ENCODE results near the gene NANOS2.
"Not testable (repeated sequence)": the region's sequence is repeated elsewhere in the genome, so short reads cannot be mapped to it uniquely, and the experiment has no call there.

The NANOS2 gene

DNA sequence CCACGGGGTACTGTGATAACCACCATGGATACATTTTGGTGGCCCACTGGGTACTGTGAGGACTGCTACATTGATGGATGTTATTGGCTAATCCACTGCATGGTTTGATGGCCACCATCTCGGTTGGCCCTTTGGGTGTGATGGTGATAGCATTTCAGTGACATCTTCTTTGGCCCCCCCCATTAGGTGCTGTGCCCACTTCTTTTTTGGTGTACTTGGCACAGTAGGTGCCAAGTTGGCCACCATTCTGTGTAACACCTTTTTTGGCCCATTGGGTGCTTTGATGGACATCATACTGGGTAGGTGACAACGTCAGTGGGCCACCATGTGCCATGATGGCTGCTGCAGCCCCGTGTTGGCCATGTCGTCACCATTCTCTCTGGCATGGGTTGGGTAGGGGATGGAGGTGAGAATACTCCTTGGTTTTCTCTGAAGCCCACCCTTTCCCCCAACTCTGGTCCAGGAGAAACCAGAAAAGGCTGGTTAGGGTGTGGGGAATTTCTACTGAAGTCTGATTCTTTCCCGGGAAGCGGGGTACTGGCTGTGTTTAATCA is 41.3 kb downstream of the NANOS2 start:
- DNase-seq = peak; percentile 16

DNA sequence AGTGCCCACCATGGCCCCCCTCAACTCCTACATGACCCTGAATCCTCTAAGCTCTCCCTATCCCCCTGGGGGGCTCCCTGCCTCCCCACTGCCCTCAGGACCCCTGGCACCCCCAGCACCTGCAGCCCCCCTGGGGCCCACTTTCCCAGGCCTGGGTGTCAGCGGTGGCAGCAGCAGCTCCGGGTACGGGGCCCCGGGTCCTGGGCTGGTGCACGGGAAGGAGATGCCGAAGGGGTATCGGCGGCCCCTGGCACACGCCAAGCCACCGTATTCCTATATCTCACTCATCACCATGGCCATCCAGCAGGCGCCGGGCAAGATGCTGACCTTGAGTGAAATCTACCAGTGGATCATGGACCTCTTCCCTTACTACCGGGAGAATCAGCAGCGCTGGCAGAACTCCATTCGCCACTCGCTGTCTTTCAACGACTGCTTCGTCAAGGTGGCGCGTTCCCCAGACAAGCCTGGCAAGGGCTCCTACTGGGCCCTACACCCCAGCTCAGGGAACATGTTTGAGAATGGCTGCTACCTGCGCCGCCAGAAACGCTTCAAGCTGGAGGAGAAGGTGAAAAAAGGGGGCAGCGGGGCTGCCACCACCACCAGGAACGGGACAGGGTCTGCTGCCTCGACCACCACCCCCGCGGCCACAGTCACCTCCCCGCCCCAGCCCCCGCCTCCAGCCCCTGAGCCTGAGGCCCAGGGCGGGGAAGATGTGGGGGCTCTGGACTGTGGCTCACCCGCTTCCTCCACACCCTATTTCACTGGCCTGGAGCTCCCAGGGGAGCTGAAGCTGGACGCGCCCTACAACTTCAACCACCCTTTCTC is 42.3 kb downstream of the NANOS2 start:
- DNase-seq = peak; percentile 47

DNA sequence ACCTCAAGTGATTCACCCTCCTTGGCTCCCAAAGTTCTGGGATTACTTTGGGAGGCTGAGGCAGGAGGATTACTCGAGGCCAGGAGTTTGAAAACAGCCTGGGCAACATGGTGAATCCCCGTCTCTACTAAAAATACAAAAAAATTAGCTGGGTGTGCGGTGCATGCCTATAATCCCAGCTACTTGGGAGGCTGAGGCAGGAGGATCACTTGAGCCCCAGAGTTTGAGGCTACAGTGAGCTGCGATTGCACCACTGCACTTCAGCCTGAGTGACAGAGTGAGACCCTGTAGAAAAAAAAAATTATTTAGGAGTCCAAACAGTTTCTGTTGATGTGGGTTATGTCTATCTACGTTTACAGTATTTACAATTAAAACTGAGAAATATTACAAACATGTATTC is 43.8 kb downstream of the NANOS2 start:
- peak; percentile 22 for DNase-seq

DNA sequence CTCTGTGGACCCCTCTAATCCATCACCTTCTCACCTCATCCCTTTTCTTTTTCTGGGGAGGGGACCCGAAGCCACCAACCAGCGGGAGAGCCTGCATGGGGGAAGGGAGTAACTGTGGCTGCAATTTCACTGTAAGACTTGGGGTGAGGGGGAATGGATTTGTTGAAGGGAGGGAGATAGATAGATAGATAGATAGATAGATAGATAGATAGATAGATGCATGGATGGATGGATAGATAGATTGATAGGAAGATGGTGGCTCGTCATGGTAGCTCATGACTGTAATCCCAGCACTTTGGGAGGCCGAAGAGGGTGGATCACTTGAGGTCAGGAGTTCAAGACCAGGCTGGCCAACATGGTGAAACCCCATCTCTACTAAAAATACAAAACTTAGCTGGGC is 47.3 kb downstream of the NANOS2 start:
- not testable (repeated sequence) for DNase-seq

DNA sequence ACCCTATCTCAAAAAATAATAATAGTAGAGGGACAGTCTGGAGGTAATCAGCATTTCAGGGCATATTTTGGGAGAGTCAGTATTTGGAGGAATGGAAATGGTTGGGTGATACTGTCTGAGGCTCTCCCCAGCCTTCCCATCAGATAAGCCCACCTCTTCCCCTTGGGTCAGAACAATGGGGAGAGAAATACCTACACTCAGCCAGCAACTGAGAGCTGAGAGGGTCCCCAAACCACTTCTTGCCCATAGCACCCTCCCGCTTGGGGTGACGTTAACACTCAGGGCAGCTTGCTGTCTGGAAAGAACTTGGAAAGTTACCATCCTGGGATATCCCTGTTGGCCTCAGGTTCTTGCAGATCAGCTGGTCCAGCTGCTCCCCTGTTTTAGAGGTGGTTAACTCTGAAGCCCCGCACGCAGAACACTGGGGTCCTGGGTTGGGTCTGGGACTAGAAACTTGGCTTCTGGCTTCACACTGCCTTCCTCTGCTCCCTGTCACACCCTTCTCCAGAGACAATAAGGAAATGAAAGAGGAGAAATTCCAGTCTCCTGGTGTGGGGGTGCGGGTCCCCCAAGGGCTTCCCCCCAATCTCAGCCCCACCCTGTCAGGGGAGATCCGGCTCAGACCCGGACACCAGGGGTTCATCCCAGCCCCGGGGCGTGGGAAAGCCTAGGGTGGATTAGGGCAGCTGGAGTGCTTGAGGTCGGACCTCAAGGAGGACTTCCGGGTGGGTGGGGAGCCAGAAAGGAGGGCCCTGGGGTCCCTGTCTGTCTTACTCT is 48.0 kb downstream of the NANOS2 start:
- peak; percentile 39 for DNase-seq

DNA sequence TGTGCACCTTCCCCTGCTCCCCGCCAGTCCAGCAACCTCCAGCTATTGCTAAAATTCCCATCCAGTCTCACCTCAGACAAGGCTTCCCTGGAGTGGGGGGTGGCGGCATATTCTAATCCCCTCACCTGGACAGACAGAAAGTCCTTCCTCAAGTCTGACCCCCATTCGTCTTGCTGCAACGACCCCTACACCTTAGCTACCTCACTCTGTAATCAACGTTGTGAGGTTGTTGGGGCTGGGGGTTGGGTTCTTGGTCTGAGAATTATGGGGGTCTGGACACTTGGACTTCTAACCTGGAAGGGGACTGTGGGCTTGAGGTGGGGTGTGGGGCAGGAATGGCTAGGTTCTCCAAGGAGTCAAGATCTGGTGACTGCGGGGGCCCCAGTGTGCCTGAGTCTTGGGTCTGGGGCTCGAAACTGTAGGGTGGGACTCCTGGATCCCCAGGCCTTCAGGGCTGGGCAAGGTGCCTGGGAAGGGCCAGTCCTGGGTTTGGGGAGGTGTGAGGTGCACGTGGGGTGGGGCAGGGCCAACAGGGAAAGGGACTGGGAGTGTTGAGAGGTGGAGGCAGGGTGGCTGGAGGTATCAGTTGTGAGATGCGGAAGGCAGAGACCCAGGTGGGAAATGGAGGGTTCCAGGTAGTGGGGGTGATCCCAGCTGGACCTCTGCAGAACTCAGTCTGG is 49.2 kb downstream of the NANOS2 start:
- DNase-seq = no peak

DNA sequence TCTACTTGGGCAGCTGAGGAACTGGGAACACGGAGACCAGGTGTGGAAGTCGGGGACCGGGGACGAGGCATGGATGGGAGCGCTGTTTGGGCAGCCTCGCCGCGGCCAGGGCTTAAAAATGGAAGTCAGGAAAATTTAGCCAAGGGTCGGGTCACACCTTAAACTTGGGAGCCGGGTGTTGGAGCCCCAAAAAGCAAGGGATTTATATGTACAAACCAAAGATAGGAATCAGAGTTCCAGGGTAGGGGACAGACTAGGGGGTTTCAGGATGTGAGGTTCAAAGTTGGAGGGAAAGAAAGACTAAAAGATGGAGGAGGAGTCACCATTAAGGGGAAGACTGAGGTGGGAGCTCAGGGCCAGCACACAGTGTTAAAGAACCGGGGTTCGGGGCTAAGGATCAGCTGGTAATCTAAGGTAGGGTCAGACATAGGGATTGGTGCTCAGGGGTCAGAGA is 49.9 kb downstream of the NANOS2 start:
- no peak for DNase-seq

DNA sequence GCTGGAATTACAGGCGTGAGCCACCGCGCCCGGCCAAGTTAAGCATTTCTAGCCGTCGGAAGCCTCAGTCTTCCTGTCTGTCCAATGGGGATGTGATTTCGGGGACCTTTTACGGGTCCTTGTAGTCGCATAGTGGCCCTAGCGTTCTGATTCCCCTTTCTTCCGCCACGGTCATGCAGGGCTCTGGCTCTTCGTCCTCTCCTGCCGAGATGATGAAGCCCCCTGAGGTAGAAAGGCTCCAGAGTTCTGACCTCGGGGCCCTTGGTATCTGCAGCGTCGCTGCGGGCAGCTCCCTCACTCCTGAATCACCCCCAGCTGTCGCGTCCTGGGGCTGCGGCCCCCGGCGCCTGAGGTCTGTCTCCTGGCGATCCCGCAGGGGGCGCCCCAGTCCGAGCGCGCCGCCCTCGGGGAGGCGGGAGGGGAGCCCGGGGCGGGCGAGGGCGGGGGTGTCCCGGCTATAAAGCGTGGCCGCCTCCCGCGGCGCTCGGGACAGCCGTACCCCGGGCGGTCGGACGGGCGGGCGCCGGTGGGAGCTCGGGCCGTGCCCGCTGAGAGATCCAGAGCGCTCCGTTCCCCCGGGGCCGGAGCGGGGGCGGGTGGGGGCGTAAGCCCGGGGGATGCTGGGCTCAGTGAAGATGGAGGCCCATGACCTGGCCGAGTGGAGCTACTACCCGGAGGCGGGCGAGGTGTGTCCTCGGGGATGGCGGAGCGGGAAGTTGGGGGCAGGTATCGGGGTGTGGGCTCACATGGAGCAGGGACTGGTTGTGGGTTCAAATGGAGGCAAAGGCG is 50.5 kb downstream of the NANOS2 start, which contains the start of gene FOXA3:
Gene FOXA3 (plus strand): TSS at position 487 of the 789 bp plus-strand sequence. CDS start 131 bp downstream, at position 618.
- peak; percentile 81 for DNase-seq

DNA sequence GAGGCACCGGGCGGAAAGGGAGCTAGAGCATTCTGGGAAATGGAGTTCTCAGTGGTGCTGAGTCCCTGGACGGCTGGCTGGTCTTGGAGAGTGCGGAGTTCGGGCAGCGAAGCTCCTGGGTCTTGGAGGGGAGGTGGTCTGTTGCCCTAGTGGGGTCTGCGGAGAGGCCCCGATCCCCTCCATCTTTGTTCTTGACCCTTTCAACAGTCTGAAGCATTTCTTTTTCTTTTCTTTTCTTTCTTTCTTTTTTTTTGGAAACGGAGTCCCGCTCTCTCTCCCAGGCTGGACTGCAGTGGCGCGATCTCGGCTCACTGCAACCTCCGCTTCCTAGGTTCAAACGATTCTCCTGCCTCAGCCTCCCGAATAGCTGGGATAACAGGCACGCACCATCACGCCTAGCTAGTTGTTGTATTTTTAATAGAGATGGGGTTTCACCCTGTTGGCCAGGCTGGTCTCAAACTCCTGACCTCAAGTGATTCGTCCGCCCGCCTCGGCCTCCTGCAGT is 51.2 kb downstream of the NANOS2 start:
- no peak for DNase-seq

All from islet precursor cell (in vitro differentiated cells).